ENCODE results near the gene MEG3. TPM values are rescaled to one million over a fixed set of nuclear protein-coding genes. Genes with fewer than 3 reads are reported as not detected.
A peak's percentile ranks its signal among the peaks of the same experiment; 100 is the strongest.
"Not testable (repeated sequence)": the region's sequence is repeated elsewhere in the genome, so short reads cannot be mapped to it uniquely, and the experiment has no call there.

Gene MEG3
- total RNA-seq, 1 donor from 2014 or later: 34.8 TPM

- no peak for DNase-seq (ENCODE audit: missing footprints)
- intact Hi-C loops (cut with DNase I): no loop called here
These were observed 39.2 kb upstream of the MEG3 start for GRCh38 chr14:100786576-100787219.

GRCh38 chr14:100787659-100788058 lies 38.3 kb upstream of the MEG3 start:
- DNase-seq (ENCODE audit: missing footprints) (no peak), ATAC-seq (no peak)
- intact Hi-C loops (cut with DNase I): no loop called here

More at GRCh38 chr14:100786576-100787219, 39.2 kb upstream of the MEG3 start:
- ATAC-seq: no peak

GRCh38 chr14:100788517-100788916 lies 37.4 kb upstream of the MEG3 start:
- ATAC-seq (no peak), DNase-seq (ENCODE audit: missing footprints) (no peak)
- intact Hi-C loops (cut with DNase I): no loop called here

GRCh38 chr14:100788942-100789341 lies 37.0 kb upstream of the MEG3 start:
- intact Hi-C loops (cut with DNase I): no loop called here

GRCh38 chr14:100789460-100790417 lies 36.2 kb upstream of the MEG3 start:
- ATAC-seq: no peak
- intact Hi-C loops (cut with DNase I): no loop called here
- peak; percentile 46 for DNase-seq (ENCODE audit: missing footprints)

More at GRCh38 chr14:100788942-100789341, 37.0 kb upstream of the MEG3 start:
- ATAC-seq (no peak), DNase-seq (ENCODE audit: missing footprints) (no peak)

- intact Hi-C loops (cut with DNase I): no loop called here
- ATAC-seq (no peak), DNase-seq (ENCODE audit: missing footprints) (peak; percentile 28)
These were observed 35.2 kb upstream of the MEG3 start for GRCh38 chr14:100790502-100791347.

GRCh38 chr14:100791348-100791735 lies 34.6 kb upstream of the MEG3 start:
- DNase-seq (ENCODE audit: missing footprints) (peak; percentile 37), ATAC-seq (no peak)
- intact Hi-C loops (cut with DNase I): no loop called here

GRCh38 chr14:100791995-100792394 lies 33.9 kb upstream of the MEG3 start:
- intact Hi-C loops (cut with DNase I): no loop called here
- ATAC-seq (no peak), DNase-seq (ENCODE audit: missing footprints) (peak; percentile 21)

GRCh38 chr14:100796946-100797345 lies 29.0 kb upstream of the MEG3 start:
- ATAC-seq (no peak), DNase-seq (ENCODE audit: missing footprints) (no peak)
- intact Hi-C loops (cut with DNase I): no loop called here

- intact Hi-C loops (cut with DNase I): no loop called here
- ATAC-seq (no peak), DNase-seq (ENCODE audit: missing footprints) (no peak)
These were observed 25.9 kb upstream of the MEG3 start for GRCh38 chr14:100800041-100800440.

- ATAC-seq: not testable (repeated sequence)
- DNase-seq (ENCODE audit: missing footprints): peak; percentile 2
These were observed 24.5 kb upstream of the MEG3 start for GRCh38 chr14:100801433-100801832.

GRCh38 chr14:100802179-100802578 lies 23.7 kb upstream of the MEG3 start:
- ATAC-seq (no peak), DNase-seq (ENCODE audit: missing footprints) (no peak)
- intact Hi-C loops (cut with DNase I): no loop called here

More at GRCh38 chr14:100801433-100801832, 24.5 kb upstream of the MEG3 start:
- intact Hi-C loops (cut with DNase I): not testable (repeated sequence)

- ATAC-seq: no peak
- intact Hi-C loops (cut with DNase I): no loop called here
- no peak for DNase-seq (ENCODE audit: missing footprints)
These were observed 23.2 kb upstream of the MEG3 start for GRCh38 chr14:100802766-100803165.

- no peak for ATAC-seq
- DNase-seq (ENCODE audit: missing footprints): no peak
- intact Hi-C loops (cut with DNase I): no loop called here
These were observed 22.7 kb upstream of the MEG3 start for GRCh38 chr14:100803226-100803625.

- DNase-seq (ENCODE audit: missing footprints) (peak; percentile 63), ATAC-seq (no peak)
- intact Hi-C loops (cut with DNase I): no loop called here
These were observed 22.2 kb upstream of the MEG3 start for GRCh38 chr14:100803676-100804075.

- ATAC-seq (no peak), DNase-seq (ENCODE audit: missing footprints) (peak; percentile 50)
- intact Hi-C loops (cut with DNase I): no loop called here
These were observed 21.8 kb upstream of the MEG3 start for GRCh38 chr14:100804138-100804537.

- intact Hi-C loops (cut with DNase I): no loop called here
- ATAC-seq (no peak), DNase-seq (ENCODE audit: missing footprints) (peak; percentile 60)
These were observed 21.2 kb upstream of the MEG3 start for GRCh38 chr14:100804558-100805309.

GRCh38 chr14:100806386-100806785 lies 19.5 kb upstream of the MEG3 start:
- peak; percentile 27 for DNase-seq (ENCODE audit: missing footprints)
- intact Hi-C loops (cut with DNase I): no loop called here
- ATAC-seq: no peak
